RWPE1 (cell line): ENCODE measurements around the gene PYROXD2.

Experiments
- CTCF ChIA-PET: fragments of 350-600 bp; sonication (Branson Sonifier 250); formaldehyde crosslinking; extraction: SDS; loops from one replicate; lab custom pipeline; 2021; lab: Yijun Ruan, JAX
- POLR2A ChIA-PET: fragments of 400-600 bp; formaldehyde crosslinking; extraction: SDS; loops from one replicate; lab custom pipeline; 2020; ENCODE audit warnings: antibody characterized with exemption; ENCODE audit not compliant: low non-redundant PET; lab: Yijun Ruan, JAX
- DNase-seq: peaks from one replicate; pipeline ENCODE4 v3.0.0; 2012; ENCODE audit warnings: low spot score
- H3K27ac ChIP-seq: fragments of 450-650 bp; 2 replicates; pipeline ENCODE4 v1.5.1; 2017
- TF ChIP-seq, protein P1 (sequence below): fragments of 450-650 bp; conservative IDR thresholded peaks from 2 replicates; pipeline ENCODE4 v1.5.1; 2017; ENCODE audit warnings: low read depth, mild to moderate bottlenecking

The PYROXD2 gene

DNA sequence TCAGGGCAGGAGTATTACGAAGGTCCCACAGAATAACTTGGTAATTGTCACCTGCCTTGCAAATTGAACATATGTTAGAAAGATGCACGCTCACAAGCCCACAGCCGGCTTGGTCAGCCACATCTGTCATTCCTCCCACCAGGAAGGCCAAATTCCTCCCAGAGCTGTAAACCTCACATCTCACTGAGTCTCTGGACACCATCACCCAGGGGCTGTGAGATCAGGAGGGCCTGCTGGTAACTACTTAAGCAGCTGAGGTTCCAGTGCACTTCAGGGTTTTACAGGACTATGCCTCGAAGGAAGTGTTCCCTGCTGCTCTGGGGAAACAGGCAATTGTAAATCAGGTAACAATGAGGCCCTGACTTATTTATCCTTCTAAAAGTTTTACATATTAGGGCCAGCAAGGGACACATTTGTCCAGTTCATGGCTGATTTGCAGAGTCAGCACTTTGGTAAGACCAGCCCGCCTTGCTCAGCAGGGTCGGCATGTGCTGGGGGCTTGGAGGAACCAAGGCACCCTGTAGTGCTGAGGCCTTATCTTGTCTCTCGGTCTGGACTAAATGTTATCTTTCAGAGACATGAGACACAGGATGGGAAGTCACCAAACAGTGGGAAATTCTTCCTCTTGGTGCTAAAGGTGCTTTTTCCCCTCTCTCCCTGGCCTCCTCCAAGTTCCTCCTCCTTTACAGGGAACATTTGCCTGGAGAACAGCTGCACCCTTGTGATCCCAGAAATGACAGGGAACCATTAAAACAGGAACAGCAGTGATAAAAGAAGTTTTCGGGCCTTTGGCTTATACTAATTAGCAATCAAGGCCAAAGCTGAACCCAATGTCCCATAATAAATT is 34.3 kb downstream of the PYROXD2 start:
- DNase-seq: no peak
- CTCF ChIA-PET: interaction anchor here (0.6 kb wide), 1 partner anchor 10 kb away, joined by 3 read pairs; no protein-coding TSS in a partner anchor
- TF ChIP-seq, protein P1, sequence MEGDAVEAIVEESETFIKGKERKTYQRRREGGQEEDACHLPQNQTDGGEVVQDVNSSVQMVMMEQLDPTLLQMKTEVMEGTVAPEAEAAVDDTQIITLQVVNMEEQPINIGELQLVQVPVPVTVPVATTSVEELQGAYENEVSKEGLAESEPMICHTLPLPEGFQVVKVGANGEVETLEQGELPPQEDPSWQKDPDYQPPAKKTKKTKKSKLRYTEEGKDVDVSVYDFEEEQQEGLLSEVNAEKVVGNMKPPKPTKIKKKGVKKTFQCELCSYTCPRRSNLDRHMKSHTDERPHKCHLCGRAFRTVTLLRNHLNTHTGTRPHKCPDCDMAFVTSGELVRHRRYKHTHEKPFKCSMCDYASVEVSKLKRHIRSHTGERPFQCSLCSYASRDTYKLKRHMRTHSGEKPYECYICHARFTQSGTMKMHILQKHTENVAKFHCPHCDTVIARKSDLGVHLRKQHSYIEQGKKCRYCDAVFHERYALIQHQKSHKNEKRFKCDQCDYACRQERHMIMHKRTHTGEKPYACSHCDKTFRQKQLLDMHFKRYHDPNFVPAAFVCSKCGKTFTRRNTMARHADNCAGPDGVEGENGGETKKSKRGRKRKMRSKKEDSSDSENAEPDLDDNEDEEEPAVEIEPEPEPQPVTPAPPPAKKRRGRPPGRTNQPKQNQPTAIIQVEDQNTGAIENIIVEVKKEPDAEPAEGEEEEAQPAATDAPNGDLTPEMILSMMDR: no peak
- POLR2A ChIA-PET: no interaction called here
- no peak overlapping the region for H3K27ac ChIP-seq

DNA sequence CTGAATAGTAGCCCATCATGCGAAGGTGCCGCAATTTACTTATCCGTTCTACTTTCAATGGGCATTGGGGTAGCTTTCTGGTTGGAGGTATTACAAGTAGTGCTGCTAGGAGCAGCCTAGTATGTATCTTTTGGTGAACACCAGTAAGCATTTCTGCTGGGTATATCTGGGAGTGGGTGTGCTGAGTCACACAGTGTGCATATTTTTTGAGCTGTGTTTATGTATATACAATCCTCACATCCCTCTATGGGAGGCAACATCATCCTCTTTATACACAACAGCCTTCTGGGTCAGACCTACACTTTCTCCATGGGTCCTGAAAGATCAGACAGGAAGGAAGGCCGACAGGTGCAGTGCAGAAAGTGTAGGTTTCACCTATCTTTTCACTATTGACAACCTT is 36.3 kb downstream of the PYROXD2 start:
- ChIA-PET CTCF (no interaction called here), POLR2A (no interaction called here)
- H3K27ac ChIP-seq: no peak overlapping the region
- TF ChIP-seq, protein P1: no peak
- DNase-seq: no peak

DNA sequence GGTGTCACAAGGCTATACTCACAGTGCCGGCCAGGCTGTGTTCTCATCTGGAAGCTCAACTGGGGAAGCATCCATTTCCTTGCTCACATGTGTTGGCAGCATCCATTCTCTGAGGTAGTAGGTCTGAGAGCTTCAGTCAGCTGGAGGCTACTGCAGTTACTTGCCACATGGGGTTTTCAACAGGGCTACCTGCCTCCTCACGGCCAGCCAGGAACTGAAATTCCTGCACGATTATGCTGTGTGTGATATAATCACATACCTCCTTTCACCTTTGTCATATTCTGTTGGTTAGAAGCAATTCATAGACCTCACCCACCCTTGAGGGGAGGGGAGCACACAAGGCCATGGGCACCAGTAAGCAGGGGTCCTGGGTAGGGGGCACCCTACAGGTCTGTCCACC is 37.4 kb downstream of the PYROXD2 start:
- POLR2A ChIA-PET: no interaction called here
- no peak for DNase-seq
- H3K27ac ChIP-seq: no peak overlapping the region
- TF ChIP-seq, protein P1: no peak
- CTCF ChIA-PET: no interaction called here

DNA sequence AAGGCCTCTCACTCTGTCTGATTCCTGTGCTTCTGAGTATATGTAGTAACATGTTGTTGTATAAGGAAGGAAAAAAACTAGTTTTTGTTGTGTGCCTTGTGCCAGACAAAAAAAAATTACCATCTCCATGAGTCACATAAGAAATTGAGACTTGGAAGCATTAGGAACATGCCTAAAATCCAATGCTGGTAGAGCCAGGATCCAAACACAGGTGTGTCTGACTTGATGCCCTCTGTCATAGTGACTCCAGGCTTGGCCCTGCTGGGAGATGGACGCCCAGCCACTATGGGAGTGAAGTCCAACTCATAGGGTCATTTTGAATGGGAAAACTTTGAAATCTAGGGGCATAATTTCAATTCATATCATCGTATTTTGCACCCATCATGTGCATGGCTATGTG is 38.0 kb downstream of the PYROXD2 start:
- ChIA-PET CTCF (no interaction called here), POLR2A (no interaction called here)
- no peak overlapping the region for H3K27ac ChIP-seq
- TF ChIP-seq, protein P1: no peak
- DNase-seq: no peak

DNA sequence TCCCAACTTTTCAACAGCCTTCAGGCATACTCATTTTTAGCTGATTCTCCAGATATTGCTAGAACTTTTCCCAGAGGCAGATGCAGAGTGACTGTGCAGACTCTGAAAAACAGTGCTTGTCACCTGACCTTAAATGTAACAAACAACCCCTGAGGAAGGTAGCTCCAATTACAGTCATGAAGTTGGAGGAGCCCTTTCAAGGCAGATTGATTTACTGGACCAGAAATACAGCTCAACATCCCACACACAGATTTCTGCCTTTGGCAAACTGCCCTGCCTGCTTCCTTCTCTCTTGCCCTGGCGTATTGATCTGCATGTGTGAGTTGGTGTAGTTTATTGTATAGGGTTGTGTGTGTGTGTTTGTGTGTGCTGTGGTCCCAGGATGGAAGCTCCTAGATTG is 38.5 kb downstream of the PYROXD2 start:
- H3K27ac ChIP-seq: no peak overlapping the region
- no peak for DNase-seq
- ChIA-PET POLR2A (no interaction called here), CTCF (no interaction called here)
- TF ChIP-seq, protein P1: no peak

DNA sequence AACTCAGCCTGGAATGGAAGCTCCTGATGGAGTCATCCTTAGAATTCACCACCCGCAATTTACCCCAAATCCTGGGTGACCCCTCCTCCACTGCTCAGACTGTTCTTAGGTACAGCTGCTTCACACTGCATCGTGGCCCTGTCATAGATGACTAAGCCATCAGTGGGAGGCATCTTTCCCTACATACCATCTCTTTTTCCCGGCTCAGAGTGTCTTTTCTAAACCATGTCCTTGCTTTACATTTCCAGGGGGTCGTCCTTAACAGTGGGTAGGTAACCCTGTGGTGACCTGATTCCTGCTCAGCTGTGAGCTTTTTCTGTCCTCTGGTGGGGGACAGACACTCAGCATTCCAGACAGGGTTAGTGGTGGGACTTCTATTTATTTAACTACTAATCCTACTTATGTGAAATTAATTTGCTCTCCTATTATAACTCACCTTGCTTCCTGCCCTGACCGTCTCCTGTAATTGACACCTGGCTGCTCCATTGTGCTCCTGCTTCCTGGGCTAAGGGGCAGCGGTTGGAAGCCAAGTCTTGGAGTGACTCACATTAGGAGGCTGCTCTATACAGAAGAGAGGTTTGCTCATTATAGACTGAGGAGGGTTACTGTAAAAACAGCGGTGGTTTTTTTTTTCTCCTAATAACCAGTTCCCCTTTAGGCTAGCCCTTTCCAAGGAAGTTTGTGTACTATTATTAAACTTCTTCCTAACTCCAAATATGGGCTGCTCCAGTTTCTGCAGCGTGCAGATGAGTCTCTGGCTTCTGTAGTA is 40.6 kb downstream of the PYROXD2 start:
- peak; percentile 73 for DNase-seq
- CTCF ChIA-PET: interaction anchor here (0.5 to 1.3 kb wide), 4 partner anchors 47 to 713 kb away, joined by 3 read pairs; no protein-coding TSS in a partner anchor
- H3K27ac ChIP-seq: no peak overlapping the region
- TF ChIP-seq, protein P1: no peak
- POLR2A ChIA-PET: no interaction called here
